Mesenchymal stem cell (in vitro differentiated cells and primary cell): ENCODE data around the gene SCGB2B2.

Experiments
- DNase-seq: peaks from one replicate; pipeline ENCODE4 v3.0.0-alpha.2; 2013
- H2AFZ ChIP-seq: one replicate; pipeline ENCODE4 v1.6.1; 2013; ENCODE audit warnings: low read depth, mild to moderate bottlenecking, control low read depth, inconsistent platforms, low read length, moderate library complexity
- H2AK5ac ChIP-seq: 2 replicates; pipeline ENCODE4 v1.6.1; 2013; ENCODE audit warnings: low read length, moderate library complexity, mild to moderate bottlenecking, inconsistent platforms; ENCODE audit not compliant: severe bottlenecking
- H2BK120ac ChIP-seq: one replicate; pipeline ENCODE4 v1.6.1; 2013; ENCODE audit warnings: low read depth, mild to moderate bottlenecking, inconsistent platforms, low read length, moderate library complexity
- H2BK12ac ChIP-seq, 2 experiments: one replicate each; pipeline ENCODE4 v1.6.1; 2013; ENCODE audit warnings: inconsistent platforms in 2 of 2, low read length in 2 of 2, mild to moderate bottlenecking in 2 of 2, moderate library complexity in 2 of 2, control low read depth in 1 of 2
- H2BK15ac ChIP-seq: one replicate; pipeline ENCODE4 v1.6.1; 2013; ENCODE audit warnings: mild to moderate bottlenecking, low read depth, inconsistent platforms; ENCODE audit not compliant: poor library complexity, severe bottlenecking
- H2BK5ac ChIP-seq: 2 replicates; pipeline ENCODE4 v1.6.1; 2013; ENCODE audit warnings: low read depth, mild to moderate bottlenecking, low read length, control low read depth, inconsistent platforms; ENCODE audit not compliant: poor library complexity, severe bottlenecking
- H3K14ac ChIP-seq, 2 experiments: one replicate each; pipeline ENCODE4 v1.6.1; 2013; ENCODE audit warnings: inconsistent platforms in 2 of 2, low read length in 2 of 2, control low read depth in 1 of 2, mild to moderate bottlenecking in 1 of 2, moderate library complexity in 1 of 2
- H3K18ac ChIP-seq, 2 experiments: one replicate each; pipeline ENCODE4 v1.6.1; 2013; ENCODE audit warnings: inconsistent platforms in 2 of 2, low read length in 2 of 2, control low read depth in 1 of 2, low read depth in 1 of 2, mild to moderate bottlenecking in 1 of 2
- H3K23ac ChIP-seq, 2 experiments: one replicate each; pipeline ENCODE4 v1.6.1; 2013; ENCODE audit warnings: inconsistent platforms in 2 of 2, low read length in 2 of 2, mild to moderate bottlenecking in 2 of 2, moderate library complexity in 2 of 2, control low read depth in 1 of 2
- H3K27ac ChIP-seq: 2 replicates; pipeline ENCODE4 v1.5.1; 2013; ENCODE audit warnings: mild to moderate bottlenecking, moderate library complexity, low read length, control low read depth, inconsistent platforms; ENCODE audit not compliant: poor library complexity, severe bottlenecking
- H3K27me3 ChIP-seq, 2 experiments: 2 replicates each; pipeline versions ENCODE4 v1.6.1 to v1.7.0; 2013; ENCODE audit warnings: low read length in 2 of 2, mild to moderate bottlenecking in 2 of 2, moderate library complexity in 2 of 2, control low read depth in 1 of 2, inconsistent platforms in 1 of 2; ENCODE audit not compliant: control insufficient read depth in 1 of 2, insufficient read depth in 1 of 2
- H3K36me3 ChIP-seq, 2 experiments: 2 replicates each; pipeline versions ENCODE4 v1.6.1 to v1.7.0; 2013; ENCODE audit warnings: low read length in 2 of 2, control low read depth in 1 of 2, inconsistent platforms in 1 of 2, low read depth in 1 of 2, mild to moderate bottlenecking in 1 of 2; ENCODE audit not compliant: insufficient read depth in 2 of 2, control insufficient read depth in 1 of 2
- H3K4ac ChIP-seq, 2 experiments: one replicate each; pipeline ENCODE4 v1.6.1; 2013; ENCODE audit warnings: inconsistent platforms in 2 of 2, low read length in 2 of 2, mild to moderate bottlenecking in 2 of 2, moderate library complexity in 2 of 2, control low read depth in 1 of 2, low read depth in 1 of 2
- H3K4me1 ChIP-seq: 2 replicates; pipeline ENCODE4 v1.6.1; 2013; ENCODE audit warnings: low read depth, low read length, control low read depth; ENCODE audit not compliant: control insufficient read depth, insufficient read depth
- H3K4me2 ChIP-seq: 2 replicates; pipeline ENCODE4 v1.6.1; 2013; ENCODE audit warnings: low read length, mild to moderate bottlenecking, inconsistent platforms; ENCODE audit not compliant: poor library complexity, severe bottlenecking
- H3K4me3 ChIP-seq, 2 experiments: 2 replicates each; pipeline versions ENCODE4 v1.5.1 to v1.7.0; 2013; ENCODE audit warnings: low read length in 2 of 2, mild to moderate bottlenecking in 2 of 2, control low read depth in 1 of 2, low read depth in 1 of 2; ENCODE audit not compliant: insufficient read depth in 1 of 2
- H3K79me1 ChIP-seq: replicated peaks from 2 replicates; pipeline ENCODE4 v1.6.1; 2013; ENCODE audit warnings: mild to moderate bottlenecking, control low read depth, low read length, inconsistent platforms; ENCODE audit not compliant: poor library complexity, severe bottlenecking
- H3K9ac ChIP-seq: 2 replicates; pipeline ENCODE4 v1.7.0; 2013; ENCODE audit warnings: mild to moderate bottlenecking, low read length, moderate library complexity
- H3K9me3 ChIP-seq: 2 replicates; pipeline ENCODE4 v1.7.0; 2013; ENCODE audit warnings: mild to moderate bottlenecking, low read length; ENCODE audit not compliant: control insufficient read depth
- H4K8ac ChIP-seq: one replicate; pipeline ENCODE4 v1.6.1; 2013; ENCODE audit warnings: inconsistent platforms, mild to moderate bottlenecking, low read length, moderate library complexity
- H4K91ac ChIP-seq: one replicate; pipeline ENCODE4 v1.6.1; 2013; ENCODE audit warnings: mild to moderate bottlenecking, low read length, inconsistent platforms
- WGBS: methylation state at CpG from one replicate; pipeline ENCODE4 v1.1.7; 2013; ENCODE audit warnings: mixed read lengths; 5-methylcytosine and 5-hydroxymethylcytosine counted together

The SCGB2B2 gene

GRCh38 chr19:34649886-34650543 lies 26.9 kb downstream of the SCGB2B2 start:
- Histone ChIP-seq H2AK5ac (no peak overlapping the region), H3K4ac (no peak overlapping the region), H3K14ac (no peak overlapping the region), H2BK5ac (no peak overlapping the region), H2BK15ac (no peak overlapping the region), H2AFZ (no peak overlapping the region), H2BK12ac (no peak overlapping the region), H3K4me2 (no peak overlapping the region), H3K79me1 (no peaks in the 10 kb centered on the region), H4K8ac (no peak overlapping the region), H3K18ac (no peak overlapping the region), H3K4me1 (no peaks in the 10 kb centered on the region), H3K9ac (no peak overlapping the region), H3K36me3 (no peaks in the 10 kb centered on the region), H4K91ac (no peak overlapping the region), H3K27me3 (no peaks in the 10 kb centered on the region), H3K27ac (no peak overlapping the region), H2BK120ac (no peak overlapping the region), H3K4me3 (no peak overlapping the region), H3K23ac (no peak overlapping the region), H3K9me3 (peaks cover 24% of the 10 kb centered on the region)
- DNase-seq: no peak
- 72% methylated on average over 8 of the region's 9 CpGs for WGBS

- no peak overlapping the region for H3K23ac ChIP-seq
- H3K4me1 ChIP-seq: no peaks in the 10 kb centered on the region
- H2AFZ ChIP-seq: no peak overlapping the region
- H4K8ac ChIP-seq: no peak overlapping the region
- no peak overlapping the region for H2BK5ac ChIP-seq
- no peak overlapping the region for H2AK5ac ChIP-seq
- 66% methylated on average over 5 of the region's 5 CpGs for WGBS
- H3K27ac ChIP-seq: no peak overlapping the region
- H3K4me3 ChIP-seq: no peak overlapping the region
- H2BK120ac ChIP-seq: no peak overlapping the region
- no peak overlapping the region for H3K14ac ChIP-seq
- no peak overlapping the region for H3K9ac ChIP-seq
- no peaks in the 10 kb centered on the region for H3K27me3 ChIP-seq
- H2BK12ac ChIP-seq: no peak overlapping the region
- H3K4me2 ChIP-seq: no peak overlapping the region
- no peak for DNase-seq
- H4K91ac ChIP-seq: no peak overlapping the region
- no peaks in the 10 kb centered on the region for H3K79me1 ChIP-seq
- H3K36me3 ChIP-seq: no peaks in the 10 kb centered on the region
- no peak overlapping the region for H2BK15ac ChIP-seq
- peaks cover 6% of the 10 kb centered on the region for H3K9me3 ChIP-seq
- H3K18ac ChIP-seq: no peak overlapping the region
- no peak overlapping the region for H3K4ac ChIP-seq
These were observed 31.4 kb downstream of the SCGB2B2 start for GRCh38 chr19:34645551-34645950.

GRCh38 chr19:34644991-34645461 lies 31.9 kb downstream of the SCGB2B2 start:
- no peak overlapping the region for H3K9ac ChIP-seq
- H3K79me1 ChIP-seq: no peaks in the 10 kb centered on the region
- no peak overlapping the region for H3K4me3 ChIP-seq
- no peak overlapping the region for H3K27ac ChIP-seq
- no peak overlapping the region for H3K23ac ChIP-seq
- no peak overlapping the region for H2BK120ac ChIP-seq
- no peak overlapping the region for H2BK15ac ChIP-seq
- 70% methylated on average over 10 of the region's 10 CpGs for WGBS
- H3K9me3 ChIP-seq: peaks cover 4% of the 10 kb centered on the region
- DNase-seq: no peak
- H3K4me1 ChIP-seq: no peaks in the 10 kb centered on the region
- H3K18ac ChIP-seq: no peak overlapping the region
- no peak overlapping the region for H4K91ac ChIP-seq
- no peaks in the 10 kb centered on the region for H3K36me3 ChIP-seq
- no peak overlapping the region for H3K4ac ChIP-seq
- no peak overlapping the region for H2AFZ ChIP-seq
- H2AK5ac ChIP-seq: no peak overlapping the region
- no peak overlapping the region for H2BK5ac ChIP-seq
- H3K27me3 ChIP-seq: no peaks in the 10 kb centered on the region
- no peak overlapping the region for H3K4me2 ChIP-seq
- no peak overlapping the region for H3K14ac ChIP-seq
- no peak overlapping the region for H2BK12ac ChIP-seq
- no peak overlapping the region for H4K8ac ChIP-seq

DNA sequence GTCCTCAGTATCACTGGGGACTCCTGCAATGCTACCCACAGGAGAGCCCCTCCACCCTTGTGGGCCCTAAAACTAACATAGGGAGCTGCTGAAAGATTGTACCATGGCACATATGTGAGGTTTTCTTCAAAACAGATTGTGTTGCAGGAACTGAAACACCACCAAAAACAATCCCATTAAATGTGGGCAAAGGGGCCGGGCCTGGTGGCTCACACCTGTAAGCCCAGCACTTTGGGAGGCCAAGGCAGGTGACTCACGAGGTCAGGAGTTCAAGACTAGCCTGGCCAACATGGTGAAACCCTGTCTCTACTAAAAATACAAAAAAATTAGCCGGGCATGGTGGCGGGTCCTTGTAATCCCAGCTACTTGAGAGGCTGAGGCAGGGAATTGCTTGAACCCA lies 34.7 kb downstream of the SCGB2B2 start:
- Histone ChIP-seq H3K4me2 (no peak overlapping the region), H3K4me1 (no peaks in the 10 kb centered on the region), H2BK5ac (no peak overlapping the region), H2BK12ac (no peak overlapping the region), H3K9ac (no peak overlapping the region), H4K8ac (no peak overlapping the region), H3K27ac (no peak overlapping the region), H2AFZ (no peak overlapping the region), H3K18ac (no peak overlapping the region), H4K91ac (no peak overlapping the region), H3K14ac (no peak overlapping the region), H2BK15ac (no peak overlapping the region), H3K27me3 (no peaks in the 10 kb centered on the region), H3K9me3 (no peaks in the 10 kb centered on the region), H2BK120ac (no peak overlapping the region), H2AK5ac (no peak overlapping the region), H3K79me1 (no peaks in the 10 kb centered on the region), H3K36me3 (no peaks in the 10 kb centered on the region), H3K4ac (no peak overlapping the region), H3K4me3 (no peak overlapping the region), H3K23ac (no peak overlapping the region)
- WGBS: 43% methylated on average over 4 of the region's 4 CpGs
- no peak for DNase-seq
